HL-60 (cell line): ENCODE results near the gene LBX2.

Experiments
- DNase-seq, 2 experiments: peaks; one replicate each; pipeline ENCODE4 v3.0.0-alpha.2; 2010 to 2020; ENCODE audit warnings: low read depth in 1 of 2, low spot score in 1 of 2
- H3K27ac ChIP-seq: fragments of 250-450 bp; sonication (Bioruptor Pico); replicated peaks from 2 replicates; pipeline ENCODE4 v1.5.1; 2020; ENCODE audit warnings: mild to moderate bottlenecking, moderate library complexity
- H3K27me3 ChIP-seq: fragments of 250-450 bp; sonication (Bioruptor Pico); 2 replicates; pipeline ENCODE4 v1.5.1; 2021; ENCODE audit warnings: mild to moderate bottlenecking, moderate library complexity; ENCODE audit not compliant: insufficient read depth, poor library complexity, severe bottlenecking
- H3K4me3 ChIP-seq: replicated peaks from 2 replicates; pipeline ENCODE4 v1.5.1; 2011; ENCODE audit warnings: mild to moderate bottlenecking, control low read depth, low read length; ENCODE audit not compliant: insufficient read depth
- GABPA ChIP-seq: IDR thresholded peaks from 2 replicates; pipeline ENCODE4 v1.6.1; 2012; ENCODE audit warnings: low read depth
- POLR2AphosphoS5 ChIP-seq: IDR thresholded peaks from 2 replicates; pipeline ENCODE4 v1.6.1; 2012; ENCODE audit warnings: low read depth
- SPI1 ChIP-seq: IDR thresholded peaks from 2 replicates; pipeline ENCODE4 v1.6.1; 2012; ENCODE audit warnings: low read depth, mild to moderate bottlenecking, borderline replicate concordance
- TF ChIP-seq, protein P1 (sequence below): IDR thresholded peaks from one replicate; pipeline ENCODE4 v1.5.1; 2011; ENCODE audit warnings: low read length, control low read depth, inconsistent platforms; ENCODE audit not compliant: insufficient read depth
- TF ChIP-seq, protein P2 (sequence below): IDR thresholded peaks from 2 replicates; pipeline ENCODE4 v1.6.1; 2012; ENCODE audit warnings: low read depth; ENCODE audit not compliant: insufficient replicate concordance

LBX2 gene

DNA sequence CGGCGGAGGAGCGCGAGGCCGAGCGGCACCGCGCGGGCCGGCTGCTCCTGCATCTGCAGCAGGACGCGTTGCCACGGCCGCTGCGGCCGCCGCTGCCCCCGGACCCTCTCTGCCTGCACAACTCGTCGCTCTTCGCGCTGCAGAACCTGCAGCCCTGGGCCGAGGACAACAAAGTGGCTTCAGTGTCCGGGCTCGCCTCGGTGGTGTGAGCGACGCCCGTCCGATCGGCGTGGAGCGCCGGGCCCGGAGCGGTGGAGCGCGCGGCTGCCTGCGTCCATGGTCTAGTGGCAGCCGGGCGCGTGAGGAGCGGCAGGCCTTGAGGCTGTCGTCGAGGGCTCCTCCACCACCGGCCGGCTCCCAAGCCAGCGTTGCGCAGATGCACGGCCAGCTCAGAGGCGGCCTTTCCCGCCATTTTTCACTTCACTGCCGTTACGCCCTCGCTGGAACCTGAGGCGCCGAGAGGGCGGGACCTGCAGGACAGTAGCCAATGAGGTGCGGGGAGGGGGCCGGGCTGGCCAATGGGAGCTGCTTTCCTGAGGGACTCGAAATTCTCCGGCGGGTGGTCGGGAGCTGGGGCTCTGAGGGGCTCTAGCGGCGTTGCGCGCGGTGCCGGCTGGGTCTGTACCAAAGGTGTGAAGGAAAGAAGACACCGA, 16.7 kb upstream of the LBX2 start:
- Histone ChIP-seq H3K4me3 (no peak overlapping the region), H3K27me3 (peaks cover 72% of the 10 kb centered on the region), H3K27ac (no peak overlapping the region)
- no peak for DNase-seq
- TF ChIP-seq, protein P1, sequence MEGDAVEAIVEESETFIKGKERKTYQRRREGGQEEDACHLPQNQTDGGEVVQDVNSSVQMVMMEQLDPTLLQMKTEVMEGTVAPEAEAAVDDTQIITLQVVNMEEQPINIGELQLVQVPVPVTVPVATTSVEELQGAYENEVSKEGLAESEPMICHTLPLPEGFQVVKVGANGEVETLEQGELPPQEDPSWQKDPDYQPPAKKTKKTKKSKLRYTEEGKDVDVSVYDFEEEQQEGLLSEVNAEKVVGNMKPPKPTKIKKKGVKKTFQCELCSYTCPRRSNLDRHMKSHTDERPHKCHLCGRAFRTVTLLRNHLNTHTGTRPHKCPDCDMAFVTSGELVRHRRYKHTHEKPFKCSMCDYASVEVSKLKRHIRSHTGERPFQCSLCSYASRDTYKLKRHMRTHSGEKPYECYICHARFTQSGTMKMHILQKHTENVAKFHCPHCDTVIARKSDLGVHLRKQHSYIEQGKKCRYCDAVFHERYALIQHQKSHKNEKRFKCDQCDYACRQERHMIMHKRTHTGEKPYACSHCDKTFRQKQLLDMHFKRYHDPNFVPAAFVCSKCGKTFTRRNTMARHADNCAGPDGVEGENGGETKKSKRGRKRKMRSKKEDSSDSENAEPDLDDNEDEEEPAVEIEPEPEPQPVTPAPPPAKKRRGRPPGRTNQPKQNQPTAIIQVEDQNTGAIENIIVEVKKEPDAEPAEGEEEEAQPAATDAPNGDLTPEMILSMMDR = no peak
- TF ChIP-seq SPI1 (no peak), POLR2AphosphoS5 (no peak), GABPA (no peak)
- TF ChIP-seq, protein P2, sequence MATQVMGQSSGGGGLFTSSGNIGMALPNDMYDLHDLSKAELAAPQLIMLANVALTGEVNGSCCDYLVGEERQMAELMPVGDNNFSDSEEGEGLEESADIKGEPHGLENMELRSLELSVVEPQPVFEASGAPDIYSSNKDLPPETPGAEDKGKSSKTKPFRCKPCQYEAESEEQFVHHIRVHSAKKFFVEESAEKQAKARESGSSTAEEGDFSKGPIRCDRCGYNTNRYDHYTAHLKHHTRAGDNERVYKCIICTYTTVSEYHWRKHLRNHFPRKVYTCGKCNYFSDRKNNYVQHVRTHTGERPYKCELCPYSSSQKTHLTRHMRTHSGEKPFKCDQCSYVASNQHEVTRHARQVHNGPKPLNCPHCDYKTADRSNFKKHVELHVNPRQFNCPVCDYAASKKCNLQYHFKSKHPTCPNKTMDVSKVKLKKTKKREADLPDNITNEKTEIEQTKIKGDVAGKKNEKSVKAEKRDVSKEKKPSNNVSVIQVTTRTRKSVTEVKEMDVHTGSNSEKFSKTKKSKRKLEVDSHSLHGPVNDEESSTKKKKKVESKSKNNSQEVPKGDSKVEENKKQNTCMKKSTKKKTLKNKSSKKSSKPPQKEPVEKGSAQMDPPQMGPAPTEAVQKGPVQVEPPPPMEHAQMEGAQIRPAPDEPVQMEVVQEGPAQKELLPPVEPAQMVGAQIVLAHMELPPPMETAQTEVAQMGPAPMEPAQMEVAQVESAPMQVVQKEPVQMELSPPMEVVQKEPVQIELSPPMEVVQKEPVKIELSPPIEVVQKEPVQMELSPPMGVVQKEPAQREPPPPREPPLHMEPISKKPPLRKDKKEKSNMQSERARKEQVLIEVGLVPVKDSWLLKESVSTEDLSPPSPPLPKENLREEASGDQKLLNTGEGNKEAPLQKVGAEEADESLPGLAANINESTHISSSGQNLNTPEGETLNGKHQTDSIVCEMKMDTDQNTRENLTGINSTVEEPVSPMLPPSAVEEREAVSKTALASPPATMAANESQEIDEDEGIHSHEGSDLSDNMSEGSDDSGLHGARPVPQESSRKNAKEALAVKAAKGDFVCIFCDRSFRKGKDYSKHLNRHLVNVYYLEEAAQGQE = no peak

DNA sequence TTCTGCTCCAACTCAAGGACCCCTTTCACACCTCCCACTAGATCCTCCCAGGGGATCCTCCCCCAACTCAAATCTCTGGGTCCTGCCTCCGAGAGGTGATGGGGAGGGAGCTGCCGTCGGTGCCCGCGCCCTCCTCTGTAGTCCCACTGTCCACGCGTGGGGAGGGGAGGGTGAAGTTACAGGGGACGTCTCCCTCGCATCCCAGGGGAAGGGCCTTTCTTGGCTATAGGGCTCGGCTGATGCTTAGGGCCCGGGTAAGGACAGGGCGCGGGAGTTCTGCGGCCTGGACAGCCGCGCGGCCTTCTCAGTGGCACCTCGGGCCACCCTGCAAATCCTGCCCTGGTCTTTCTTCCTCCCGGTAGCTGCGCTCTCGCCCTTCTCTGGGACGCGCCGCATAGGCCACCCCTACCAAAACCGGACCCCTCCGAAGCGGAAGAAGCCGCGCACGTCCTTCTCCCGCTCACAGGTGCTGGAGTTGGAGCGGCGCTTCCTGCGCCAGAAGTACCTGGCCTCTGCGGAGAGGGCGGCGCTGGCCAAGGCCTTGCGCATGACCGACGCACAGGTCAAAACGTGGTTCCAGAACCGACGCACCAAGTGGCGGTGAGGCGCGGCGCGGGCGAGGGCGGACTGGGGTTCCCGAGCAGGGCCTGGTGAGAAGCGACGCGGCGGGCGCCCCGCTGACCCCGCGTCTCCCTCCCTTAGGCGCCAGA, 16.0 kb upstream of the LBX2 start:
- Histone ChIP-seq H3K4me3 (no peak overlapping the region), H3K27me3 (peaks cover 72% of the 10 kb centered on the region), H3K27ac (no peak overlapping the region)
- no peak for TF ChIP-seq POLR2AphosphoS5
- TF ChIP-seq, protein P1 = no peak
- no peak for TF ChIP-seq GABPA
- TF ChIP-seq, protein P2 = no peak
- no peak for TF ChIP-seq SPI1
- DNase-seq = no peak

DNA sequence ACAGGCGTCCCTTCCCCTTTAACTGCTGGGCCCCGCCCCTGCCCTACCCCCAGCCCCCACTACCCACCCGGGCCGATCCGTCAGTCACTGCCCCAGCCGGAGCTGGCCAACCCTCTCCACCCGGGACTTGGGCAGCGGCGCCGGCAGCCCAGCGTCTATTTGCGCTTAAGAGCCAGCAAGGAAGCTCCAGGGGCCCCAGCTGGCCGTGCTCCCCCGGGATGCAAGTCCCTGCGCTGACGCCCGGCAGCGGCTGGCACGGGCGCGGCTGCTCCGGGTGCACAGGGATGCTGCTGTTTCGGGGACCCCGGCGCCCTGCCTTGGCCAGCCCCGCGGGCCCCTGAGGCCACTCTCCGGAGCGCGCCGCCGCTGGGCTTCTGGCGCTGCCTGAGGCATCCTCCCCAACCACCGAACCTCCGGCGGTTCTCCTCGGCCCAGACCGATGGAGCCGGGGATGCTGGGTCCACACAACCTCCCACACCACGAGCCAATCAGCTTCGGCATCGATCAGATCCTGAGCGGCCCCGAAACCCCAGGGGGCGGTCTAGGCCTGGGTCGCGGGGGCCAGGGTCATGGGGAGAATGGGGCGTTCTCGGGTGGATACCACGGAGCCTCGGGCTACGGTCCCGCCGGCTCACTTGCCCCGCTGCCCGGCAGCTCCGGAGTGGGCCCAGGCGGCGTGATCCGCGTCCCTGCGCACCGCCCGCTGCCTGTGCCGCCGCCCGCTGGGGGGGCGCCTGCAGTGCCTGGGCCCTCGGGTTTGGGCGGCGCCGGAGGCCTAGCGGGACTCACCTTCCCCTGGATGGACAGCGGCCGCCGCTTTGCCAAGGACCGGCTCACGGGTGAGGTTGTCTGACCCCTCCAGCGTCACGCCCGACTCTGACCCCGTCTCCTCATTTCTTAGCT, 15.2 kb upstream of the LBX2 start, which contains the start of gene TLX2:
TSS of gene TLX2 (plus strand) at position 83 of the 903 bp plus-strand sequence. CDS start at position 440, 357 bp downstream.
- TF ChIP-seq, protein P1 = no peak
- no peak for TF ChIP-seq SPI1
- Histone ChIP-seq H3K27ac (no peak within 1 kb of the TSS), H3K4me3 (no peak within 1 kb of the TSS)

More for the DNA sequence above, 15.2 kb upstream of the LBX2 start, which contains the start of gene TLX2:
- no peak for DNase-seq
- peaks cover 69% of the 10 kb centered on the region for H3K27me3 ChIP-seq
